ENCODE results near the gene SMIM41.

The SMIM41 gene

DNA sequence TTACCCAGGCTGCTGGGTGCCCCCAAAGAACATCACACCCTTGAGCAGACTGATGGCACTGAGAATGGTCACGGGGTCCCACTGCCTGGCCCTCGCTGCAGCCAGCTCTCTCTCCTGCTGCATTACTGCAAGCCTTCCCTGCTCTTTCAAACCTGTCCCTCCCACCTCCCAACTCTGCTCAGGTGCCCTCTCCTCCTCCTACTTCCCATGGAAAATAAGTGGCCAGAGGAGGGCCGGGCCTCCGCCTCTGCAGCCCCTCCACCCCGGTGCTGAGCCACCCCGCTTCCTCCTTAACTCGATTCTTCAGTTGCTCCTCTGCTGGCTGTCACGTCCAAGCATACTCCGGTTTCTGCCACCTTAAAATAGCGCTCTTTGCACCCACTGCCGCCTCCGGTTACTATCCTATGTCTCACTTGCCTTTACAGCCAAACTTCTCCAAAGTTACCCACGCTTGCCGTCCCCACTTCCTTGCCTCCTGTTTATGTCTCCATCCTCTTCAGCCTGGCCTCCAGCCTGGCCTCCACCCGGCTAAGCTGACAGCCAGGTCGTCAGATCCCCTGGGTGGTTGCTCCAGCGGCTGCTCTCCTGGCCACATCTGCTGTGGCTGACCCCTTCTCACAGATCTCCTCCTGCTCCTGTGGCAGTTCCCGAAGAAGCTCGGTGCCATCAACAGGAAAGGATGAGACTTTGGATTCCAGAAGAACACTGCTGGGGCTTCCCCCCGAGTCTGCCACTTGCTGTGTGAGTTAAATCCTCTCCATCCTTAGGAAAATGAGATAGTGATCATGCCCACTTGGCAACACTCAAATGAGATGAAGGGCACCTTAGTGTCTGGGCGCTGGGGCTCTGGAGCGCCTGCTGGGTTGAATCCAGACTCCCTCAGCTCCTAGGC, 7.7 kb downstream of the SMIM41 start:
- no peak for DNase-seq (ENCODE audit: low read depth)
- TF ChIP-seq, protein P1, sequence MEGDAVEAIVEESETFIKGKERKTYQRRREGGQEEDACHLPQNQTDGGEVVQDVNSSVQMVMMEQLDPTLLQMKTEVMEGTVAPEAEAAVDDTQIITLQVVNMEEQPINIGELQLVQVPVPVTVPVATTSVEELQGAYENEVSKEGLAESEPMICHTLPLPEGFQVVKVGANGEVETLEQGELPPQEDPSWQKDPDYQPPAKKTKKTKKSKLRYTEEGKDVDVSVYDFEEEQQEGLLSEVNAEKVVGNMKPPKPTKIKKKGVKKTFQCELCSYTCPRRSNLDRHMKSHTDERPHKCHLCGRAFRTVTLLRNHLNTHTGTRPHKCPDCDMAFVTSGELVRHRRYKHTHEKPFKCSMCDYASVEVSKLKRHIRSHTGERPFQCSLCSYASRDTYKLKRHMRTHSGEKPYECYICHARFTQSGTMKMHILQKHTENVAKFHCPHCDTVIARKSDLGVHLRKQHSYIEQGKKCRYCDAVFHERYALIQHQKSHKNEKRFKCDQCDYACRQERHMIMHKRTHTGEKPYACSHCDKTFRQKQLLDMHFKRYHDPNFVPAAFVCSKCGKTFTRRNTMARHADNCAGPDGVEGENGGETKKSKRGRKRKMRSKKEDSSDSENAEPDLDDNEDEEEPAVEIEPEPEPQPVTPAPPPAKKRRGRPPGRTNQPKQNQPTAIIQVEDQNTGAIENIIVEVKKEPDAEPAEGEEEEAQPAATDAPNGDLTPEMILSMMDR (conservative IDR thresholded peaks at IDR 0.05; ENCODE audit: low read depth, low read length) = no peak
- no peak overlapping the region for H3K4me3 ChIP-seq (ENCODE audit: low read length)

DNA sequence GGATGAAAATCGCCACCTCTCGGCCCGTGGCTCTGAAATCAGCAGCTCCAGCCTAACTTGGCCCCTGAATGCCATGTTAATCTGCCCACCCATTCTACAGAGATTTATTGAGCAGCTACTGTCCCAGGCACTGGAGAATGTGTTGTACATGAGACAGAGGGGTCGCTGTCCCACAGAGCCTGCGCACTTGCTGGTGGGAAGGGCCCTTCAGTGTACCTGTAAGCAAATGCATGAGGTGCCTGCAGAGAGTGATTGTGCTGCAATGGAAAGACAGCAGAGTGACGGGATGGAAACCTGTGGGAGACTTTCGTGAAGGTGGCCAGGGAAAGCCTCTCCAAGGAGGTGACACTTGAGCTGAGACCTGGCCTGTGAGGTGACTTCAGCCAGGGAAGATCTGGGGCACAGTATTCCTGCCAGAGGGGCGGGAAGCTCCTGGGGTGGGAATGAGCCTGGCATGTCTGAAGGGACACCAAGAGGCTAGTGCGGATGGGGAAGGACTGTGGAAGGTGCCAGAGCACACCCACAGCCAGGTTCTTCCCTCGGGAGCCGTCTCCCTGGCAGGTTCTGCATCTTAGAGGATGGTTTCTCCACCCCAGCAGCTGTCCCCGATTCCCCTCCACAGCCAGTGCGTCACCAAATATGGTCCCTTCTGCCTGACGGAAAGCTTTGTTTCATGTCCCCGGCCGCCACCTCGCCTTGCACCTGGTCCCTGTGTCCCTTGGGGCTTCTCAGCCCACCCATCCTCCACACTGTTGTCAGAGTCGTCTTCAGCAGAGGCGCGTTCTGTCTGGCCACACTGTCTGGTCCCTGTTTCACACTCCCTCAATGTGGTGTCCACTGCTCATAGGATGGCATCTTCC, 8.7 kb downstream of the SMIM41 start:
- TF ChIP-seq, protein P1 (conservative IDR thresholded peaks at IDR 0.05; ENCODE audit: low read depth, low read length) = no peak
- no peak for DNase-seq (ENCODE audit: low read depth)
- H3K4me3 ChIP-seq (ENCODE audit: low read length) = no peak overlapping the region

DNA sequence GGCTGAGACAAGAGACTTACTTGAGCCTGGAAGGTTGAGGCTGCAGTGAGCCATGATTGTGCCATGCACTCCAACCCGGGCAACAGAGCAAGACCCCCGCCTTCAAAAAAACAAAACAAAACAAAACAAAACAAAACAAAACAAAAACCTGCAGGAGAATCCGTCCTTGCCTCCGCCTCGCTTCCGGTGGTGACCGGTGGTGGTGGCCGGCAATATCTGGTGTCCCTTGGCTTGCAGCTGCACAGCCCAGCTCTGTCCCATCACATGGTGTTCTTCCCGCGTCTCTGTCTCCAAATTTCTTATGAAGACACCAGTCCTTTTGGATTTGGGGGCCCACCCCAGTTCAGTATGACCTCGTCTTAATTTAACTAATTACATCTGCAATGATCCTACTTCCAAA, 10.0 kb downstream of the SMIM41 start:
- DNase-seq (ENCODE audit: low read depth) = no peak
- no peak overlapping the region for H3K4me3 ChIP-seq (ENCODE audit: low read length)
- TF ChIP-seq, protein P1 (conservative IDR thresholded peaks at IDR 0.05; ENCODE audit: low read depth, low read length) = no peak

GRCh38 chr12:52090291-52090690, 10.8 kb downstream of the SMIM41 start:
- TF ChIP-seq, protein P1 (conservative IDR thresholded peaks at IDR 0.05; ENCODE audit: low read depth, low read length) = no peak
- H3K4me3 ChIP-seq (ENCODE audit: low read length) = no peak overlapping the region
- DNase-seq (ENCODE audit: low read depth) = no peak

DNA sequence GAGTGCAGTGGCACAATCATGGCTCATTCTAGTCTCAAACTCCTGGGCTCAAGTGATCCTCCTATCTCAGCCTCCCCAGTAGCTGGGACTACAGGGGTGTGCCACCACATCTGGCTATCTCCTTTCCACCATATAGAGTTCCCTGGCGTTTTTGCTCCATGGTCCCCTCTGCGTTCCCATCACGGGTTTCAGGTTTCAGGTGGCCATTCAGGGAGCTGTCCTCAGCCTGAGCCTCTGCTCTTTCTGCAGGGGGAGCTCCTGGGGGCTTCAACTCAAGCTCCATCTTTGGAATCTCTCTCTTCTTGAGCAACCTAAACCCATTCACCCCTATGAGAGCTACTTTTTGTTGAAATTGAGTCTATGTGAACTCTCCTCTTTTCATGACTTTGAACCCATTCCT, 11.6 kb downstream of the SMIM41 start:
- DNase-seq (ENCODE audit: low read depth) = no peak
- H3K4me3 ChIP-seq (ENCODE audit: low read length) = no peak overlapping the region
- TF ChIP-seq, protein P1 (conservative IDR thresholded peaks at IDR 0.05; ENCODE audit: low read depth, low read length) = no peak

GRCh38 chr12:52091869-52092268, 12.4 kb downstream of the SMIM41 start:
- DNase-seq (ENCODE audit: low read depth) = no peak
- H3K4me3 ChIP-seq (ENCODE audit: low read length) = no peak overlapping the region
- TF ChIP-seq, protein P1 (conservative IDR thresholded peaks at IDR 0.05; ENCODE audit: low read depth, low read length) = no peak

Data from retinal pigment epithelial cell (primary cell).